ENCODE data around the gene PARL. TPM values are rescaled to one million over a fixed set of nuclear protein-coding genes. Genes with fewer than 3 reads are reported as not detected.

The PARL gene
- total and polyA plus RNA-seq, 2 of the 8 experiments (the other 6 are each of a cell fraction or from before 2014, with no cell fraction given) = 62.7 to 85.0 TPM

- 87% methylated on average over 9 of the region's 9 CpGs; no CpG with 5 or more reads in 1 of the 2 experiments for WGBS, 2 experiments (ENCODE audit: extremely low coverage in 1 of 2, insufficient coverage in 1 of 2, insufficient read length in 1 of 2, insufficient replicate concordance in 2 of 2, low coverage in 1 of 2, low lambda C conversion rate in 2 of 2, missing lambda C conversion rate in 1 of 2)
- no peak for TF ChIP-seq RAD21 (IDR thresholded peaks at IDR 0.05 in 1 of 2, conservative IDR thresholded peaks at IDR 0.05 in 1 of 2; ENCODE audit: low read depth in 2 of 2, low read length in 2 of 2)
- TF ChIP-seq EP300 (IDR thresholded peaks at IDR 0.05; ENCODE audit: borderline replicate concordance in 1 of 2, low read depth in 2 of 2, low read length in 2 of 2) = no peak
- no peak for TF ChIP-seq KDM4A (IDR thresholded peaks at IDR 0.05; ENCODE audit: low read depth, low read length, severe bottlenecking)
- no peak for TF ChIP-seq NANOG (IDR thresholded peaks at IDR 0.05; ENCODE audit: insufficient read depth, low read depth, low read length, poor library complexity, severe bottlenecking)
- TF ChIP-seq RBBP5 (IDR thresholded peaks at IDR 0.05; ENCODE audit: borderline replicate concordance, low read depth, low read length) = no peak
- TF ChIP-seq EGR1 (IDR thresholded peaks at IDR 0.05; ENCODE audit: borderline replicate concordance, low read depth, low read length) = no peak
- no peak for TF ChIP-seq POU5F1 (IDR thresholded peaks at IDR 0.05; ENCODE audit: low read depth, low read length)
- TF ChIP-seq MAFK (IDR thresholded peaks at IDR 0.05; ENCODE audit: low read depth, low read length) = no peak
- TF ChIP-seq EZH2 (IDR thresholded peaks at IDR 0.05; ENCODE audit: low read depth, low read length, severe bottlenecking) = no peak
- no peak for TF ChIP-seq SP4 (IDR thresholded peaks at IDR 0.05; ENCODE audit: low read length)
- TF ChIP-seq TAF1 (IDR thresholded peaks at IDR 0.05; ENCODE audit: low read depth, low read length) = no peak
Observed at GRCh38 chr3:183892610-183893214, 8.0 kb upstream of the PARL start.

More at GRCh38 chr3:183892610-183893214, 8.0 kb upstream of the PARL start:
- H2BK5ac ChIP-seq (ENCODE audit: low read depth, low read length) = no peak overlapping the region
- no peak overlapping the region for H2BK20ac ChIP-seq (ENCODE audit: low read length)
- H3K23ac ChIP-seq (ENCODE audit: insufficient read length) = no peak overlapping the region
- no peak overlapping the region for H2BK12ac ChIP-seq (ENCODE audit: low read depth, low read length)
- H4K5ac ChIP-seq (ENCODE audit: insufficient read length, low read depth, low read length) = no peak overlapping the region
- no peak overlapping the region for H3K4ac ChIP-seq (replicated peaks; ENCODE audit: insufficient read length, low read depth, low read length)
- no peak overlapping the region for H3K14ac ChIP-seq (ENCODE audit: insufficient read length)
- no peaks in the 10 kb centered on the region for H3K23me2 ChIP-seq (ENCODE audit: low read depth, low read length)
- no peak overlapping the region for H4K91ac ChIP-seq (replicated peaks; ENCODE audit: insufficient read length, low read length)
- H4K8ac ChIP-seq (ENCODE audit: extremely low read depth, insufficient read depth, low read length) = no peak overlapping the region
- FAIRE-seq = no peak
- H3K56ac ChIP-seq (replicated peaks; ENCODE audit: insufficient read length, low read depth, low read length) = no peak overlapping the region
- POLR2A ChIA-PET (ENCODE audit: partially characterized antibody) = interaction anchor here (1.1 kb wide), 1 partner anchor 22 kb away, joined by 3 read pairs; no protein-coding TSS in a partner anchor
- H4K20me1 ChIP-seq (replicated peaks in 1 of 2; ENCODE audit: control insufficient read depth in 1 of 2, insufficient read depth in 2 of 2, low read length in 2 of 2) = no peaks in the 10 kb centered on the region
- no peak overlapping the region for H2BK15ac ChIP-seq (ENCODE audit: low read length)
- no peaks in the 10 kb centered on the region for H3K9me3 ChIP-seq (ENCODE audit: insufficient read depth in 2 of 2, low read depth in 1 of 2, low read length in 1 of 2)
- no peak overlapping the region for H2AK5ac ChIP-seq (ENCODE audit: low read depth, low read length)
- H3K18ac ChIP-seq (ENCODE audit: extremely low read depth, low read length) = no peak overlapping the region
- H3K36me3 ChIP-seq (ENCODE audit: control insufficient read depth in 2 of 4, insufficient read depth in 4 of 4, low read length in 3 of 4) = no peaks in the 10 kb centered on the region
- DNase-seq (ENCODE audit: low read depth in 1 of 2, low spot score in 2 of 2) = no peak
- H3K79me2 ChIP-seq (ENCODE audit: control insufficient read depth in 1 of 2, insufficient read depth in 2 of 2, low read length in 2 of 2) = no peaks in the 10 kb centered on the region
- H3K27ac ChIP-seq (ENCODE audit: low read depth, low read length) = no peak overlapping the region
- H3K9ac ChIP-seq (replicated peaks in 1 of 4; ENCODE audit: extremely low read depth in 1 of 4, low read depth in 3 of 4, low read length in 3 of 4) = no peak overlapping the region
- 0 out of 7 replicates have a peak, but pooled peaks cover 0 to 2% (median 0%) of the 10 kb centered on the region in 4 experiments for H3K27me3 ChIP-seq (replicated peaks in 1 of 4; ENCODE audit: control insufficient read depth in 3 of 4, extremely low read depth in 1 of 4, insufficient read depth in 3 of 4, low read length in 3 of 4)
- CTCF ChIA-PET (ENCODE audit: partially characterized antibody) = interaction anchor here (0.6 to 4.0 kb wide), 14 partner anchors 8 to 393 kb away, joined by 3 to 53 read pairs (median 3); partner anchors contain the start of genes EIF2B5 and PARL
- no peak overlapping the region for H3K4me3 ChIP-seq (ENCODE audit: extremely low read depth in 1 of 4, insufficient read depth in 2 of 4, low read depth in 3 of 4, low read length in 4 of 4)
- no peaks in the 10 kb centered on the region for H3K79me1 ChIP-seq (ENCODE audit: low read depth, low read length)
- H2BK120ac ChIP-seq (replicated peaks; ENCODE audit: low read depth, low read length) = no peak overlapping the region
- peaks cover 0 to 3% (median 0%) of the 10 kb centered on the region in 4 experiments; a peak in 3 of 7 replicates for H3K4me1 ChIP-seq (replicated peaks in 1 of 4; ENCODE audit: control insufficient read depth in 3 of 4, insufficient read depth in 4 of 4, low read length in 3 of 4)
- no peak overlapping the region for H2AFZ ChIP-seq (ENCODE audit: low read length)
- no peak overlapping the region for H3K4me2 ChIP-seq (ENCODE audit: insufficient read depth in 1 of 2, low read depth in 2 of 2, low read length in 2 of 2)

Data from H1 (cell line).